Liver (tissue), 9 donors: ENCODE measurements around the gene VN1R5. TPM values are rescaled to one million over a fixed set of nuclear protein-coding genes. Genes with fewer than 3 reads are reported as not detected.
"Not testable (repeated sequence)": the region's sequence is repeated elsewhere in the genome, so short reads cannot be mapped to it uniquely, and the experiment has no call there.

Source experiments
- DNase-seq: peaks from one replicate; pipeline ENCODE4 v3.0.0-alpha.2; 2017; ENCODE audit warnings: low spot score
- H3K27ac ChIP-seq, 2 donors: one replicate each; pipeline ENCODE4 v1.7.0; 2013; ENCODE audit warnings: inconsistent platforms in 2 of 2, low read length in 2 of 2, control low read depth in 1 of 2, low read depth in 1 of 2, mild to moderate bottlenecking in 1 of 2
- H3K27me3 ChIP-seq, 4 donors: one replicate each; pipeline versions ENCODE4 v1.6.1 to v1.7.0; 2013; ENCODE audit warnings: low read length in 3 of 4, inconsistent platforms in 1 of 4, mild to moderate bottlenecking in 1 of 4, moderate library complexity in 1 of 4; ENCODE audit not compliant: control insufficient read depth in 4 of 4, insufficient read depth in 4 of 4
- H3K36me3 ChIP-seq, 4 donors: one replicate each; pipeline versions ENCODE4 v1.6.1 to v1.7.0; 2013; ENCODE audit warnings: low read length in 3 of 4, mild to moderate bottlenecking in 3 of 4, low read depth in 1 of 4, moderate library complexity in 1 of 4; ENCODE audit not compliant: control insufficient read depth in 4 of 4, insufficient read depth in 3 of 4
- H3K4me1 ChIP-seq, 4 donors: one replicate each; pipeline versions ENCODE4 v1.6.1 to v1.7.0; 2013; ENCODE audit warnings: low read length in 3 of 4, mild to moderate bottlenecking in 3 of 4, moderate library complexity in 1 of 4; ENCODE audit not compliant: control insufficient read depth in 4 of 4, insufficient read depth in 4 of 4
- H3K4me3 ChIP-seq, 3 donors: one replicate each; pipeline versions ENCODE4 v1.6.1 to v1.7.0; 2013; ENCODE audit warnings: low read length in 3 of 3, control low read depth in 1 of 3, low read depth in 1 of 3, mild to moderate bottlenecking in 1 of 3
- H3K9ac ChIP-seq, 2 donors: one replicate each; pipeline ENCODE4 v1.7.0; 2013; ENCODE audit warnings: low read length in 2 of 2, mild to moderate bottlenecking in 2 of 2, moderate library complexity in 2 of 2, control low read depth in 1 of 2, low read depth in 1 of 2
- H3K9me3 ChIP-seq, 4 donors: one replicate each; pipeline versions ENCODE4 v1.6.1 to v1.7.0; 2013; ENCODE audit warnings: low read length in 3 of 4; ENCODE audit not compliant: control insufficient read depth in 4 of 4
- FOXA1 ChIP-seq: IDR thresholded peaks from 2 replicates; pipeline ENCODE4 v1.6.1; 2016; ENCODE audit warnings: antibody characterized with exemption
- FOXA2 ChIP-seq: IDR thresholded peaks from 2 replicates; pipeline ENCODE4 v1.6.1; 2016; ENCODE audit warnings: antibody characterized with exemption
- GABPA ChIP-seq, 2 donors: IDR thresholded peaks in 1 of 2; conservative IDR thresholded peaks in 1 of 2; 2 replicates each; pipeline ENCODE4 v1.6.1; 2016; ENCODE audit warnings: antibody characterized with exemption in 2 of 2, mild to moderate bottlenecking in 1 of 2, moderate library complexity in 1 of 2
- HNF4A ChIP-seq, 2 donors: conservative IDR thresholded peaks; 2 replicates each; pipeline ENCODE4 v1.6.1; 2016; ENCODE audit warnings: antibody characterized with exemption in 2 of 2, mild to moderate bottlenecking in 2 of 2
- JUND ChIP-seq, 2 donors: IDR thresholded peaks; 2 replicates each; pipeline ENCODE4 v1.6.1; 2016; ENCODE audit warnings: antibody characterized with exemption in 2 of 2
- NR2F2 ChIP-seq: IDR thresholded peaks from 2 replicates; pipeline ENCODE4 v1.6.1; 2016; ENCODE audit warnings: antibody characterized with exemption
- RXRA ChIP-seq, 2 donors: IDR thresholded peaks; 2 replicates each; pipeline ENCODE4 v1.6.1; 2017 to 2018; ENCODE audit warnings: antibody characterized with exemption in 2 of 2, mild to moderate bottlenecking in 1 of 2
- SP1 ChIP-seq: IDR thresholded peaks from 2 replicates; pipeline ENCODE4 v1.6.1; 2018; ENCODE audit warnings: antibody characterized with exemption, mild to moderate bottlenecking
- TAF1 ChIP-seq: conservative IDR thresholded peaks from 2 replicates; pipeline ENCODE4 v1.6.1; 2016; ENCODE audit warnings: antibody characterized with exemption, mild to moderate bottlenecking
- YY1 ChIP-seq: IDR thresholded peaks from 2 replicates; pipeline ENCODE4 v1.6.1; 2016; ENCODE audit warnings: antibody characterized with exemption, mild to moderate bottlenecking
- WGBS: extraction: QIAGEN DNeasy Blood & Tissue Kit; methylation state at CpG from one replicate; pipeline ENCODE4 v1.1.7; 2013; 5-methylcytosine and 5-hydroxymethylcytosine counted together
- polyA plus RNA-seq, 2 donors: library from polyadenylated mRNA; stranded (reverse) in 1 of 2; unstranded in 1 of 2; fragments of 200-250 nt in 1 of 2; fragments of >200 nt in 1 of 2; fragmentation: Nextera tagmentation in 1 of 2; extraction: Ambion mirVana in 1 of 2; gene quantifications; one replicate each; pipeline versions ENCODE4 v1.2.1 to v1.2.3, GENCODE V29; 2013 to 2015
- total RNA-seq, 2 donors: library from RNA; depleted of rRNA; stranded (reverse); fragments of >200 nt; gene quantifications; one replicate each; pipeline ENCODE4 v1.2.3, GENCODE V29; 2014
- TF ChIP-seq, protein P1 (sequence below): fragments of 150-350 bp; IDR thresholded peaks from 2 replicates; pipeline ENCODE4 v1.5.1; 2017; ENCODE audit warnings: improper control_type of control experiment, low read depth, low read length; ENCODE audit not compliant: missing input control
- TF ChIP-seq, protein P2 (sequence below): IDR thresholded peaks from 2 replicates; pipeline ENCODE4 v1.6.1; 2016; ENCODE audit warnings: antibody characterized with exemption
- TF ChIP-seq, protein P3 (sequence below): IDR thresholded peaks from 2 replicates; pipeline ENCODE4 v1.6.1; 2016; ENCODE audit warnings: antibody characterized with exemption, mild to moderate bottlenecking
- donor health status: healthy.
- donor health status: healthy.
- donor health status: healthy.
- donor health status: healthy.
- donor health status: healthy.

VN1R5 gene
- total and polyA plus RNA-seq, 4 donors: not detected

DNA sequence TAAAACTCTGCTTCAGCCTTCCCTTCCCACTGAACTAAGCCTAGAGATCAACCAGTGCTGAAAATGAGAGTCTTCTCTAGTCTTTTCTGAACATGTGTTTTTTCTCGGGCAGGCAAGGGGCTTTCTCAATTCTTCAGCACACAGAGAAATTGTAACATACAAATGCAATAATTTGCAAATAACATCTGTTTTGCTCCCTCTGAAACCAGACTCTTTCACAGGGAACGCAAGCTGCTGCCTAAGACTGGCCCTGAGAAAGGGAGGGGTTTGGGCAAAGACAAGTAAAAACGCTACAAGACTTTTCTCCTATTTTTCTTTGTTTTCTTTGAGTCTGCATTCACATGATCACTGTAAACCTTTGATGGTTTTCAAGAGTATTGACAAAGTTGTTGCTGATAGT is 39.6 kb upstream of the VN1R5 start:
- TF ChIP-seq, protein P1, sequence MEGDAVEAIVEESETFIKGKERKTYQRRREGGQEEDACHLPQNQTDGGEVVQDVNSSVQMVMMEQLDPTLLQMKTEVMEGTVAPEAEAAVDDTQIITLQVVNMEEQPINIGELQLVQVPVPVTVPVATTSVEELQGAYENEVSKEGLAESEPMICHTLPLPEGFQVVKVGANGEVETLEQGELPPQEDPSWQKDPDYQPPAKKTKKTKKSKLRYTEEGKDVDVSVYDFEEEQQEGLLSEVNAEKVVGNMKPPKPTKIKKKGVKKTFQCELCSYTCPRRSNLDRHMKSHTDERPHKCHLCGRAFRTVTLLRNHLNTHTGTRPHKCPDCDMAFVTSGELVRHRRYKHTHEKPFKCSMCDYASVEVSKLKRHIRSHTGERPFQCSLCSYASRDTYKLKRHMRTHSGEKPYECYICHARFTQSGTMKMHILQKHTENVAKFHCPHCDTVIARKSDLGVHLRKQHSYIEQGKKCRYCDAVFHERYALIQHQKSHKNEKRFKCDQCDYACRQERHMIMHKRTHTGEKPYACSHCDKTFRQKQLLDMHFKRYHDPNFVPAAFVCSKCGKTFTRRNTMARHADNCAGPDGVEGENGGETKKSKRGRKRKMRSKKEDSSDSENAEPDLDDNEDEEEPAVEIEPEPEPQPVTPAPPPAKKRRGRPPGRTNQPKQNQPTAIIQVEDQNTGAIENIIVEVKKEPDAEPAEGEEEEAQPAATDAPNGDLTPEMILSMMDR: no peak
- no peak for TF ChIP-seq YY1
- no peak for TF ChIP-seq JUND (IDR thresholded peaks at IDR 0.05)
- TF ChIP-seq TAF1: no peak
- TF ChIP-seq FOXA2: no peak
- no peak for TF ChIP-seq HNF4A (conservative IDR thresholded peaks at IDR 0.05)
- TF ChIP-seq GABPA (IDR thresholded peaks at IDR 0.05 in 1 of 2, conservative IDR thresholded peaks at IDR 0.05 in 1 of 2): no peak
- TF ChIP-seq, protein P2, sequence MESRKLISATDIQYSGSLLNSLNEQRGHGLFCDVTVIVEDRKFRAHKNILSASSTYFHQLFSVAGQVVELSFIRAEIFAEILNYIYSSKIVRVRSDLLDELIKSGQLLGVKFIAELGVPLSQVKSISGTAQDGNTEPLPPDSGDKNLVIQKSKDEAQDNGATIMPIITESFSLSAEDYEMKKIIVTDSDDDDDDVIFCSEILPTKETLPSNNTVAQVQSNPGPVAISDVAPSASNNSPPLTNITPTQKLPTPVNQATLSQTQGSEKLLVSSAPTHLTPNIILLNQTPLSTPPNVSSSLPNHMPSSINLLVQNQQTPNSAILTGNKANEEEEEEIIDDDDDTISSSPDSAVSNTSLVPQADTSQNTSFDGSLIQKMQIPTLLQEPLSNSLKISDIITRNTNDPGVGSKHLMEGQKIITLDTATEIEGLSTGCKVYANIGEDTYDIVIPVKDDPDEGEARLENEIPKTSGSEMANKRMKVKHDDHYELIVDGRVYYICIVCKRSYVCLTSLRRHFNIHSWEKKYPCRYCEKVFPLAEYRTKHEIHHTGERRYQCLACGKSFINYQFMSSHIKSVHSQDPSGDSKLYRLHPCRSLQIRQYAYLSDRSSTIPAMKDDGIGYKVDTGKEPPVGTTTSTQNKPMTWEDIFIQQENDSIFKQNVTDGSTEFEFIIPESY: no peak
- TF ChIP-seq FOXA1: no peak
- TF ChIP-seq, protein P3, sequence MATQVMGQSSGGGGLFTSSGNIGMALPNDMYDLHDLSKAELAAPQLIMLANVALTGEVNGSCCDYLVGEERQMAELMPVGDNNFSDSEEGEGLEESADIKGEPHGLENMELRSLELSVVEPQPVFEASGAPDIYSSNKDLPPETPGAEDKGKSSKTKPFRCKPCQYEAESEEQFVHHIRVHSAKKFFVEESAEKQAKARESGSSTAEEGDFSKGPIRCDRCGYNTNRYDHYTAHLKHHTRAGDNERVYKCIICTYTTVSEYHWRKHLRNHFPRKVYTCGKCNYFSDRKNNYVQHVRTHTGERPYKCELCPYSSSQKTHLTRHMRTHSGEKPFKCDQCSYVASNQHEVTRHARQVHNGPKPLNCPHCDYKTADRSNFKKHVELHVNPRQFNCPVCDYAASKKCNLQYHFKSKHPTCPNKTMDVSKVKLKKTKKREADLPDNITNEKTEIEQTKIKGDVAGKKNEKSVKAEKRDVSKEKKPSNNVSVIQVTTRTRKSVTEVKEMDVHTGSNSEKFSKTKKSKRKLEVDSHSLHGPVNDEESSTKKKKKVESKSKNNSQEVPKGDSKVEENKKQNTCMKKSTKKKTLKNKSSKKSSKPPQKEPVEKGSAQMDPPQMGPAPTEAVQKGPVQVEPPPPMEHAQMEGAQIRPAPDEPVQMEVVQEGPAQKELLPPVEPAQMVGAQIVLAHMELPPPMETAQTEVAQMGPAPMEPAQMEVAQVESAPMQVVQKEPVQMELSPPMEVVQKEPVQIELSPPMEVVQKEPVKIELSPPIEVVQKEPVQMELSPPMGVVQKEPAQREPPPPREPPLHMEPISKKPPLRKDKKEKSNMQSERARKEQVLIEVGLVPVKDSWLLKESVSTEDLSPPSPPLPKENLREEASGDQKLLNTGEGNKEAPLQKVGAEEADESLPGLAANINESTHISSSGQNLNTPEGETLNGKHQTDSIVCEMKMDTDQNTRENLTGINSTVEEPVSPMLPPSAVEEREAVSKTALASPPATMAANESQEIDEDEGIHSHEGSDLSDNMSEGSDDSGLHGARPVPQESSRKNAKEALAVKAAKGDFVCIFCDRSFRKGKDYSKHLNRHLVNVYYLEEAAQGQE: no peak
- no peak for TF ChIP-seq SP1
- TF ChIP-seq NR2F2: no peak
- TF ChIP-seq RXRA (IDR thresholded peaks at IDR 0.05): no peak
- WGBS: 72% methylated on average over 3 of the region's 3 CpGs
- DNase-seq: no peak
- no peaks in the 10 kb centered on the region for H3K9me3 ChIP-seq
- no peaks in the 10 kb centered on the region for H3K36me3 ChIP-seq
- no peak overlapping the region for H3K4me3 ChIP-seq
- H3K27ac ChIP-seq: no peak overlapping the region
- no peak overlapping the region for H3K9ac ChIP-seq
- no peaks in the 10 kb centered on the region for H3K27me3 ChIP-seq
- no peaks in the 10 kb centered on the region for H3K4me1 ChIP-seq

DNA sequence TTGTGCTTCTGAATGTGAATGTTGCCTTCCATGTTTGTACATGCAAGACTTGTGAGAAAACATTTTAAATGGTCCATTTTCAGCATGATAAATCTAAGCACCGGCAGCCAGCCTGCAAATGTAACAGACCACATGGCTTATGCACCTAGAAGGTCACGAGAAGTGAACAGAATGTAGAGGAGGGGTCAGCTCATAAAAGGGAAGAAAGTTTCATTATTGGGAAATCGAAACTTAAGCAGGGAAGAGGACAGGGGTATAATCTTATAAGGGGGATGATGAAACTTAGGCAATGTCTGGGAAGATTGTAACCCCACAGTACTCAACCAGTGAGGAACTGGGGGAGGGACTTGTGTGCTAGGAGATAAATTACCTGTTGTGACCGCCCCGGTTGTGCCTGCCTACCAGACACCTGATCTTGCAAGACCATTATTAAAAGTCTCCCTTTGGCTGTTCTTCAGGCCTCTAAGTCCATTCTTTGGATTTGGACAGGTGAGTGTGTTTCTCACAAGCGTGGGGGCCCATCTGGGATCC is 37.7 kb upstream of the VN1R5 start:
- H3K27ac ChIP-seq: no peak overlapping the region
- no peak overlapping the region for H3K9ac ChIP-seq
- H3K4me1 ChIP-seq: no peaks in the 10 kb centered on the region
- 78% methylated on average over 6 of the region's 6 CpGs for WGBS
- no peak for DNase-seq
- H3K9me3 ChIP-seq: peaks cover 0 to 5% (median 0%) of the 10 kb centered on the region in 4 donors
- H3K36me3 ChIP-seq: no peaks in the 10 kb centered on the region
- TF ChIP-seq FOXA2: no peak
- no peak for TF ChIP-seq JUND (IDR thresholded peaks at IDR 0.05)
- no peak overlapping the region for H3K4me3 ChIP-seq
- no peaks in the 10 kb centered on the region for H3K27me3 ChIP-seq

DNA sequence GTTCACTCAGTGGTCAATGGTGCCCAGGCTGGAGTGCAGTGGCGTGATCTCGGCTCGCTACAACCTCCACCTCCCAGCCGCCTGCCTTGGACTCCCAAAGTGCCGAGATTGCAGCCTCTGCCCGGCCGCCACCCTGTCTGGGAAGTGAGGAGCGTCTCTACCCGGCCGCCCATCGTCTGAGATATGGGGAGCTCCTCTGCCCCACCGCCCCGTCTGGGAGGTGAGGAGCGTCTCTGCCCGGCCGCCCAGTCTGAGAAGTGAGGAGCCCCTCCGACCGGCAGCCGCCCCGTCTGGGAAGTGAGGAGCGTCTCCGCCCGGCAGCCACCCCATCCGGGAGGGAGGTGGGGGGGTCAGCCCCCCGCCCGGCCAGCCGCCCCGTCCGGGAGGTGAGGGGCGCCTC is 35.6 kb upstream of the VN1R5 start:
- H3K4me3 ChIP-seq, H3K27ac ChIP-seq, H3K27me3 ChIP-seq, H3K4me1 ChIP-seq, H3K36me3 ChIP-seq, DNase-seq, H3K9ac ChIP-seq, H3K9me3 ChIP-seq: not testable (repeated sequence)
- 94% methylated on average over 24 of the region's 30 CpGs for WGBS
